ENCODE measurements around the gene STAT6.

STAT6 gene

GRCh38 chr12:57146092-57146491, 34.9 kb upstream of the STAT6 start:
- DNase-seq: no peak

- DNase-seq: no peak
Measured at GRCh38 chr12:57145460-57146059, 34.4 kb upstream of the STAT6 start.

GRCh38 chr12:57143454-57143853, 32.3 kb upstream of the STAT6 start:
- no peak for DNase-seq

- DNase-seq: no peak
Measured at GRCh38 chr12:57142727-57143126, 31.6 kb upstream of the STAT6 start.

- DNase-seq: no peak
Measured at GRCh38 chr12:57142121-57142520, 31.0 kb upstream of the STAT6 start.

GRCh38 chr12:57141249-57141648, 30.1 kb upstream of the STAT6 start:
- no peak for DNase-seq

GRCh38 chr12:57139796-57140649, 28.9 kb upstream of the STAT6 start:
- DNase-seq: peak; percentile 68

GRCh38 chr12:57138526-57139272, 27.5 kb upstream of the STAT6 start:
- DNase-seq: no peak

- peak; percentile 41 for DNase-seq
Measured at GRCh38 chr12:57135527-57136326, 24.6 kb upstream of the STAT6 start.

- no peak for DNase-seq
Measured at GRCh38 chr12:57134949-57135348, 23.8 kb upstream of the STAT6 start.

- DNase-seq: no peak
Measured at GRCh38 chr12:57133916-57134315, 22.8 kb upstream of the STAT6 start.

GRCh38 chr12:57133013-57133569, 21.9 kb upstream of the STAT6 start:
- DNase-seq: peak; percentile 76

- DNase-seq: peak; percentile 37
Measured at GRCh38 chr12:57131896-57132744, 21.0 kb upstream of the STAT6 start.

GRCh38 chr12:57130941-57131340, 19.8 kb upstream of the STAT6 start:
- no peak for DNase-seq

GRCh38 chr12:57129889-57130288, 18.7 kb upstream of the STAT6 start:
- peak; percentile 57 for DNase-seq

GRCh38 chr12:57129321-57129842, 18.2 kb upstream of the STAT6 start:
- DNase-seq: peak; percentile 24

- no peak for DNase-seq
Measured at GRCh38 chr12:57128519-57129247, 17.5 kb upstream of the STAT6 start.

GRCh38 chr12:57127726-57128518, 16.8 kb upstream of the STAT6 start, which contains the start of gene LRP1:
Gene LRP1, plus strand, starts transcription at chr12:57128483. Its CDS starts 482 bp downstream, at chr12:57128965.
- DNase-seq: peak; percentile 86

GRCh38 chr12:57127101-57127725, 16.1 kb upstream of the STAT6 start:
- peak; percentile 54 for DNase-seq
